Transverse colon (tissue), 4 donors: ENCODE data around the gene TNFRSF4. TPM values are rescaled to one million over a fixed set of nuclear protein-coding genes. Genes with fewer than 3 reads are reported as not detected.
A peak's percentile ranks its signal among the peaks of the same experiment; 100 is the strongest.
"Not testable (repeated sequence)": the region's sequence is repeated elsewhere in the genome, so short reads cannot be mapped to it uniquely, and the experiment has no call there.

ENCODE experiments used
- DNase-seq: peaks from one replicate; pipeline ENCODE4 v3.0.0-alpha.2; 2019
- H3K27ac ChIP-seq, 4 donors: fragments of 200-600 bp; sonication (generic); 2 replicates each; pipeline ENCODE4 v1.5.1; 2016 to 2018; ENCODE audit warnings: inconsistent platforms in 4 of 4
- H3K27me3 ChIP-seq: fragments of 200-600 bp; sonication (generic); 2 replicates; pipeline ENCODE4 v1.5.1; 2017; ENCODE audit warnings: inconsistent platforms
- H3K36me3 ChIP-seq, 4 donors: fragments of 200-600 bp; sonication (generic); 2 replicates each; pipeline ENCODE4 v1.5.1; 2017 to 2019; ENCODE audit warnings: inconsistent platforms in 4 of 4
- H3K4me1 ChIP-seq, 4 donors: fragments of 200-600 bp; sonication (generic); 2 replicates each; pipeline ENCODE4 v1.5.1; 2017 to 2020; ENCODE audit warnings: inconsistent platforms in 4 of 4
- H3K4me3 ChIP-seq, 4 donors: fragments of 200-600 bp; sonication (generic); 1 replicate in 1 of 4; 2 replicates in 3 of 4; pipeline versions ENCODE4 v1.5.1 to v1.6.1; 2017 to 2019; ENCODE audit warnings: inconsistent platforms in 4 of 4
- H3K9me3 ChIP-seq, 2 donors: fragments of 200-600 bp; sonication (generic); 2 replicates each; pipeline ENCODE4 v1.5.1; 2017 to 2019; ENCODE audit warnings: inconsistent platforms in 2 of 2
- CTCF ChIP-seq, 5 experiments: fragments of 200-600 bp in 3 of 5; fragments of 450-650 bp in 2 of 5; sonication (generic) in 3 of 5; IDR thresholded peaks; 1 replicate in 2 of 5; 2 replicates in 3 of 5; pipeline ENCODE4 v1.5.1; 2016 to 2017; ENCODE audit warnings: antibody characterized with exemption in 5 of 5, inconsistent platforms in 3 of 5, mild to moderate bottlenecking in 2 of 5, moderate library complexity in 1 of 5
- EP300 ChIP-seq: sonication (generic); formaldehyde crosslinking; IDR thresholded peaks from one replicate; pipeline ENCODE4 v1.6.1; 2017; ENCODE audit warnings: antibody characterized with exemption, low read depth
- POLR2A ChIP-seq: fragments of 450-650 bp; IDR thresholded peaks from one replicate; pipeline ENCODE4 v1.6.1; 2016; ENCODE audit warnings: antibody characterized with exemption, mild to moderate bottlenecking, moderate library complexity
- POLR2AphosphoS5 ChIP-seq, 3 donors: sonication (generic); formaldehyde crosslinking; IDR thresholded peaks; one replicate each; pipeline ENCODE4 v1.6.1; 2016; ENCODE audit warnings: antibody characterized with exemption in 3 of 3
- WGBS, 2 donors: methylation state at CpG; one replicate each; pipeline ENCODE4 v1.1.5; 2018; ENCODE audit warnings: low coverage in 1 of 2; 5-methylcytosine and 5-hydroxymethylcytosine counted together
- in situ Hi-C, 4 donors: fragments of 200-750 bp; cut with MboI; loops; one replicate each; pipeline versions ENCODE4 v1.15.0 to v1.15.1; 2017; ENCODE audit warnings: low sequenced_read_pairs in 3 of 4, low pct_ligation_motif_present in 1 of 4, low pct_unique_long_range_greater_than_20kb in 1 of 4
- intact Hi-C: fragments of 100-400 bp; cut with DNase I; formaldehyde crosslinking; loops from one replicate; pipeline ENCODE4 v1.15.1; 2023; ENCODE audit warnings: low total_unique reads
- total RNA-seq, 4 donors: library from RNA; depleted of rRNA; stranded (reverse); fragments of >200 nt; gene quantifications; one replicate each; pipeline ENCODE4 v1.1.0, GENCODE V29; 2016

Gene TNFRSF4
- total RNA-seq, 4 donors from 2014 or later: 0.55 to 4.8 TPM; not detected in 2

- 85% methylated on average over 10 of the region's 23 CpGs; no CpG with 5 or more reads in 1 of the 2 donors for WGBS, 2 donors
- Histone ChIP-seq H3K27me3 (peaks cover 42% of the 10 kb centered on the region), H3K4me1 (peaks cover 2 to 10% (median 9%) of the 10 kb centered on the region in 4 donors), H3K27ac (no peak overlapping the region), H3K9me3 (no peaks in the 10 kb centered on the region), H3K36me3 (no peaks in the 10 kb centered on the region), H3K4me3 (no peak overlapping the region)
- intact Hi-C loops (no loop called here), in situ Hi-C loops (no loop called here)
- no peak for DNase-seq
- TF ChIP-seq EP300 (no peak), CTCF (IDR thresholded peaks at IDR 0.05) (no peak), POLR2A (no peak), POLR2AphosphoS5 (IDR thresholded peaks at IDR 0.05) (no peak)
Measured at GRCh38 chr1:1198423-1199140, 15.4 kb downstream of the TNFRSF4 start.

DNA sequence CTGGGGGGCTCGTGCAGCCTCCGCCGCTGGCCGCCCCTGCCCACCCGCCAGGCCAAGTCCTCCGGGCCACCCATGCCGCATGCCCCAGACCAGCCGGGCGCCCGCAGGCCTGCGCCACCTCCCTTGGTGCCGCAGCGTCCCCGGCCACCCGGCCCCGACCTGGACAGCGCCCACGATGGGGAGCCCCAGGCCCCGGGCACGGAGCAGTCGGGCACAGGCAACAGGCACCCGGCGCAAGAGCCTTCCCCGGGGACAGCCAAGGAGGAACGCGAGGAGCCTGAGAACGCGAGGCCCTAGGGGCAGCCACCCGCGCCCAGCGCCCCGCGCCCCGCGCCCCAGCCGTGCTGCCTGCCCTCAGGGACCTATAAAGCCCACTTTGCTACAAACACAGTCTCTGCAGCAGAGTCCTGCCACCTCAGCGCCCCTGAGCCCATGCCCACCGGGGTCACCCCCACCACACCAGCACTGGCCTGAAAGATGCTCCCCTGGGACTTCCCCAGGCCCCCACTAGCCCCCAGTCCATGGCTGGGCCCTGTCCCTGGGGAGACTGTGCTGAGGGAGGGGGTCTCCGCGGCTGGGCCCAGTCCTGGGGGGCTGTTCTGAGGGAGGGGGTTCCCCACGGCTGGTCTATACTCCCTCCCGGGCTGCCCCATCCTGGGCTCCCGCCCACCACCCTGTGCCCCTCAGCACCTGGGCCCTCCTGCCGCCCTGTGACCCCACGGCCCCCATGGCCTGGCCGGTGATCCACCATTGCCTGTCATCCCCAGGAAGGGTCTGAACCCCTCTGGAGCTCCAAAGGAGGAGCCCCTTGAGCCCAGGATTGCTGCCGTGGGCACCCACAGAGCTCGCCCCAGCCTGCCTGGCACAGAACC is 16.2 kb downstream of the TNFRSF4 start:
- H3K4me3 ChIP-seq: no peak overlapping the region
- H3K27ac ChIP-seq: no peak overlapping the region
- H3K27me3 ChIP-seq: peaks cover 34% of the 10 kb centered on the region
- H3K36me3 ChIP-seq: no peaks in the 10 kb centered on the region
- TF ChIP-seq EP300 (no peak), CTCF (IDR thresholded peaks at IDR 0.05) (no peak), POLR2A (no peak), POLR2AphosphoS5 (IDR thresholded peaks at IDR 0.05) (no peak)
- intact Hi-C loops (no loop called here), in situ Hi-C loops (no loop called here)
- H3K4me1 ChIP-seq: peaks cover 2 to 10% (median 9%) of the 10 kb centered on the region in 4 donors
- DNase-seq: peak; percentile 7
- no peaks in the 10 kb centered on the region for H3K9me3 ChIP-seq
- WGBS, 2 donors: 84% methylated on average over 38 of the region's 48 CpGs; no CpG with 5 or more reads in 1 of the 2 donors

- TF ChIP-seq POLR2AphosphoS5 (IDR thresholded peaks at IDR 0.05) (no peak), CTCF (IDR thresholded peaks at IDR 0.05) (no peak), POLR2A (no peak), EP300 (no peak)
- no peak for DNase-seq
- in situ Hi-C loops: no loop called here
- Histone ChIP-seq H3K27me3 (peaks cover 31% of the 10 kb centered on the region), H3K27ac (no peak overlapping the region), H3K4me1 (peaks cover 2 to 10% (median 9%) of the 10 kb centered on the region in 4 donors), H3K9me3 (no peaks in the 10 kb centered on the region), H3K36me3 (no peaks in the 10 kb centered on the region), H3K4me3 (no peak overlapping the region)
- WGBS, 2 donors: 73 to 95% methylated on average over 3 to 8 of the region's 8 CpGs
- intact Hi-C loops: no loop called here
Measured at GRCh38 chr1:1197188-1197500, 16.8 kb downstream of the TNFRSF4 start.

GRCh38 chr1:1196431-1197187 is 17.3 kb downstream of the TNFRSF4 start:
- WGBS, 2 donors: 83% methylated on average over 13 of the region's 13 CpGs; no CpG with 5 or more reads in 1 of the 2 donors
- Histone ChIP-seq H3K4me3 (no peak overlapping the region), H3K4me1 (peaks cover 2 to 10% (median 9%) of the 10 kb centered on the region in 4 donors), H3K9me3 (no peaks in the 10 kb centered on the region), H3K27me3 (peaks cover 31% of the 10 kb centered on the region), H3K36me3 (no peaks in the 10 kb centered on the region), H3K27ac (no peak overlapping the region)
- no peak for DNase-seq
- TF ChIP-seq POLR2A: no peak
- TF ChIP-seq POLR2AphosphoS5 (IDR thresholded peaks at IDR 0.05): no peak
- no peak for TF ChIP-seq CTCF (IDR thresholded peaks at IDR 0.05)
- no peak for TF ChIP-seq EP300
- intact Hi-C loops: no loop called here
- in situ Hi-C loops: no loop called here

DNA sequence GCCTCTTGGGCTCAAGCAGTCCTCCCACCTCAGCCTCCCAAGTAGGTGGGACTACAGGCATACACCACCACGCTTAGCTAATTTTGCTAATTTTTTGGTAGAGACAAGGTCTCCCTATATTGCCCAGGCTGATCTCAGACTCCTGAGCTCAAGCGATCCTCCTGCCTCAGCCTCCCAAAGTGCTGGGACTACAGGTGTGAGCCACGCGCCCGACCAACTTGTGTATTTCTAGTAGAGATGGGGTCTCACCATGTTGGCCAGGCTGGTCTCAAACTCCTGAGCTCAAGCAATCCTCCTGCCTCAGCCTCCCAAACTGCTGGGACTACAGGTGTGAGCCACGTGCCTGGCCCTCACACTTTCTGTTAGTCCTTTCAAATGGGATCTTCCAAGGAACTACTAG is 18.2 kb downstream of the TNFRSF4 start:
- H3K4me1 ChIP-seq, H3K27ac ChIP-seq, H3K36me3 ChIP-seq, in situ Hi-C loops, H3K9me3 ChIP-seq, DNase-seq, H3K4me3 ChIP-seq, intact Hi-C loops: not testable (repeated sequence)
- WGBS, 2 donors: 82% methylated on average over 6 of the region's 6 CpGs; no CpG with 5 or more reads in 1 of the 2 donors
- H3K27me3 ChIP-seq: peaks cover 22% of the 10 kb centered on the region
